OCI-LY1 (cell line): ENCODE measurements around the gene CHD5.

Experiments
- EZH2 ChIP-seq: fragments of 200-600 bp; sonication (generic), shearing (Covaris generic); IDR thresholded peaks from 2 replicates; pipeline ENCODE4 v1.8.0; 2017; ENCODE audit warnings: borderline replicate concordance, mixed run types, mild to moderate bottlenecking, antibody characterized with exemption, low read length, moderate library complexity, mixed read lengths
- TF ChIP-seq, protein P1 (sequence below): fragments of 200-600 bp; sonication (generic), shearing (Covaris generic); IDR thresholded peaks from 2 replicates; pipeline ENCODE4 v1.5.1; 2017; ENCODE audit warnings: mild to moderate bottlenecking, antibody characterized with exemption, low read length, moderate library complexity, mixed read lengths

DNA sequence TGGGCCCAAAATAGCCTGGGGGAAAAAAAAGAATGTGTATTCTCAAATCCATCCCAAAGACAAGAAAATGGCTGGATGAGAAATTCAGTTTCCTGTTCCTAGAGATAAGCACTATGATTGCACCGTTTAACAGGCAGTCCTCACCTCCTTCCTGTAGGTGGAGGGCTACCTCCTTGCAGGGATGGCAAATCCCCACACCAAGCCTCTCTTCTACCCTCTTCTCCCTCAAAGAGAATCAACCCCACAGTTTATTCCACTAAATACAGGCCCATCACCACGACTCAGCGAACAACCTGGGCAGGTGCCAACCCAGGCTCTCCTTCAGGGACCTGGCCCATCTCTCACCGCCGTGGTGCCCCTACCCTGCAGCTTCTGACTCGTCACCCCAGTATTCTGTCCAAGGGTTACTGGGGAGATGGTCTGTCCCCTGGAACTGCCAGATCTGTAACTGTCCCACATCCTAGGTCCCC lies 3.4 kb upstream of the CHD5 start:
- TF ChIP-seq, protein P1, sequence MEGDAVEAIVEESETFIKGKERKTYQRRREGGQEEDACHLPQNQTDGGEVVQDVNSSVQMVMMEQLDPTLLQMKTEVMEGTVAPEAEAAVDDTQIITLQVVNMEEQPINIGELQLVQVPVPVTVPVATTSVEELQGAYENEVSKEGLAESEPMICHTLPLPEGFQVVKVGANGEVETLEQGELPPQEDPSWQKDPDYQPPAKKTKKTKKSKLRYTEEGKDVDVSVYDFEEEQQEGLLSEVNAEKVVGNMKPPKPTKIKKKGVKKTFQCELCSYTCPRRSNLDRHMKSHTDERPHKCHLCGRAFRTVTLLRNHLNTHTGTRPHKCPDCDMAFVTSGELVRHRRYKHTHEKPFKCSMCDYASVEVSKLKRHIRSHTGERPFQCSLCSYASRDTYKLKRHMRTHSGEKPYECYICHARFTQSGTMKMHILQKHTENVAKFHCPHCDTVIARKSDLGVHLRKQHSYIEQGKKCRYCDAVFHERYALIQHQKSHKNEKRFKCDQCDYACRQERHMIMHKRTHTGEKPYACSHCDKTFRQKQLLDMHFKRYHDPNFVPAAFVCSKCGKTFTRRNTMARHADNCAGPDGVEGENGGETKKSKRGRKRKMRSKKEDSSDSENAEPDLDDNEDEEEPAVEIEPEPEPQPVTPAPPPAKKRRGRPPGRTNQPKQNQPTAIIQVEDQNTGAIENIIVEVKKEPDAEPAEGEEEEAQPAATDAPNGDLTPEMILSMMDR = peak; percentile 23; the same call in 1 of the 2 replicates
- no peak for TF ChIP-seq EZH2
